ENCODE measurements around the gene MASTL.

Gene MASTL

DNA sequence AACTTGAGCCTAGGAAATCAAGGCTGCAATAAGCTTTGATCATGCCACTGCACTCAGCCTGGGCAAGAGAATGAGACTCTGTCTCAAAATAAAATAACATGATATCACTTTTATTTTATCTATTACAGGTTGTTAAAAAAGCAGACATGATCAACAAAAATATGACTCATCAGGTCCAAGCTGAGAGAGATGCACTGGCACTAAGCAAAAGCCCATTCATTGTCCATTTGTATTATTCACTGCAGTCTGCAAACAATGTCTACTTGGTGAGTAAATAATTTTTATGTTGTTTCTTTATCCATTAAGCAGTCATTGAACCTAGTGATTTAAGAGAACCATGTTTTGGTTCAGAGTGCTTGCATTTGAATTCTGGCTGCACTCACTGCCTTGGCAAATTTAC lies 3.3 kb downstream of the MASTL start:
- Histone ChIP-seq H3K4me2 (ENCODE audit: low read length) (no peak overlapping the region), H3K4me3 (ENCODE audit: low read depth, low read length, poor library complexity, severe bottlenecking) (no peak overlapping the region), H3K27ac (ENCODE audit: low read depth, low read length, poor library complexity, severe bottlenecking) (no peak overlapping the region), H3K9me3 (ENCODE audit: low read length) (no peaks in the 10 kb centered on the region), H3K36me3 (ENCODE audit: insufficient read depth, low read length) (peaks cover 64% of the 10 kb centered on the region), H3K4me1 (ENCODE audit: insufficient read depth, low read length, severe bottlenecking) (peaks cover 20% of the 10 kb centered on the region), H2AFZ (ENCODE audit: low read length) (no peak overlapping the region), H3K9ac (ENCODE audit: low read length) (no peak overlapping the region), H4K20me1 (ENCODE audit: insufficient read depth, low read length) (0 out of 2 replicates have a peak, but pooled peaks cover 4% of the 10 kb centered on the region), H3K27me3 (ENCODE audit: insufficient read depth, low read length) (no peaks in the 10 kb centered on the region), H3K79me2 (ENCODE audit: insufficient read depth, low read length) (peaks cover 29% of the 10 kb centered on the region), H3F3A (ENCODE audit: insufficient read depth, low read length) (no peaks in the 10 kb centered on the region), H3K9me2 (ENCODE audit: low read depth, low read length) (no peaks in the 10 kb centered on the region)
- TF ChIP-seq EZH2 (IDR thresholded peaks at IDR 0.05; ENCODE audit: borderline replicate concordance, low read length), result no peak
- TF ChIP-seq, protein P1, sequence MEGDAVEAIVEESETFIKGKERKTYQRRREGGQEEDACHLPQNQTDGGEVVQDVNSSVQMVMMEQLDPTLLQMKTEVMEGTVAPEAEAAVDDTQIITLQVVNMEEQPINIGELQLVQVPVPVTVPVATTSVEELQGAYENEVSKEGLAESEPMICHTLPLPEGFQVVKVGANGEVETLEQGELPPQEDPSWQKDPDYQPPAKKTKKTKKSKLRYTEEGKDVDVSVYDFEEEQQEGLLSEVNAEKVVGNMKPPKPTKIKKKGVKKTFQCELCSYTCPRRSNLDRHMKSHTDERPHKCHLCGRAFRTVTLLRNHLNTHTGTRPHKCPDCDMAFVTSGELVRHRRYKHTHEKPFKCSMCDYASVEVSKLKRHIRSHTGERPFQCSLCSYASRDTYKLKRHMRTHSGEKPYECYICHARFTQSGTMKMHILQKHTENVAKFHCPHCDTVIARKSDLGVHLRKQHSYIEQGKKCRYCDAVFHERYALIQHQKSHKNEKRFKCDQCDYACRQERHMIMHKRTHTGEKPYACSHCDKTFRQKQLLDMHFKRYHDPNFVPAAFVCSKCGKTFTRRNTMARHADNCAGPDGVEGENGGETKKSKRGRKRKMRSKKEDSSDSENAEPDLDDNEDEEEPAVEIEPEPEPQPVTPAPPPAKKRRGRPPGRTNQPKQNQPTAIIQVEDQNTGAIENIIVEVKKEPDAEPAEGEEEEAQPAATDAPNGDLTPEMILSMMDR (IDR thresholded peaks at IDR 0.05; ENCODE audit: low read length), result no peak

DNA sequence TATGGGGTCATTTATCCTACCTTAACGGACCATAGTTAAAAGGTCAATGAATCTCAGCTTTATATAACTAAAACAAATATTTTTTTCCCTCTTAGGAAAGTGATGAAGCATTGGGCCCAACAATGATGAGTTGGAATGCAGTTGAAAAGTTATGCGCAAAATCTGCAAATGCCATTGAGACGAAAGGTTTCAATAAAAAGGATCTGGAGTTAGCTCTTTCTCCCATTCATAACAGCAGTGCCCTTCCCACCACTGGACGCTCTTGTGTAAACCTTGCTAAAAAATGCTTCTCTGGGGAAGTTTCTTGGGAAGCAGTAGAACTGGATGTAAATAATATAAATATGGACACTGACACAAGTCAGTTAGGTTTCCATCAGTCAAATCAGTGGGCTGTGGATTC lies 14.7 kb downstream of the MASTL start:
- Histone ChIP-seq H3K36me3 (ENCODE audit: insufficient read depth, low read length) (peaks cover 90% of the 10 kb centered on the region), H3K27ac (ENCODE audit: low read depth, low read length, poor library complexity, severe bottlenecking) (no peak overlapping the region), H2AFZ (ENCODE audit: low read length) (no peak overlapping the region), H3K4me3 (ENCODE audit: low read depth, low read length, poor library complexity, severe bottlenecking) (no peak overlapping the region), H3K9me2 (ENCODE audit: low read depth, low read length) (no peaks in the 10 kb centered on the region), H3K9me3 (ENCODE audit: low read length) (no peaks in the 10 kb centered on the region), H3F3A (ENCODE audit: insufficient read depth, low read length) (no peaks in the 10 kb centered on the region), H3K4me2 (ENCODE audit: low read length) (no peak overlapping the region), H3K27me3 (ENCODE audit: insufficient read depth, low read length) (no peaks in the 10 kb centered on the region), H3K79me2 (ENCODE audit: insufficient read depth, low read length) (no peaks in the 10 kb centered on the region), H4K20me1 (ENCODE audit: insufficient read depth, low read length) (no peaks in the 10 kb centered on the region), H3K9ac (ENCODE audit: low read length) (no peak overlapping the region), H3K4me1 (ENCODE audit: insufficient read depth, low read length, severe bottlenecking) (no peaks in the 10 kb centered on the region)
- TF ChIP-seq EZH2 (IDR thresholded peaks at IDR 0.05; ENCODE audit: borderline replicate concordance, low read length), result no peak
- TF ChIP-seq, protein P1 (IDR thresholded peaks at IDR 0.05; ENCODE audit: low read length), result no peak

DNA sequence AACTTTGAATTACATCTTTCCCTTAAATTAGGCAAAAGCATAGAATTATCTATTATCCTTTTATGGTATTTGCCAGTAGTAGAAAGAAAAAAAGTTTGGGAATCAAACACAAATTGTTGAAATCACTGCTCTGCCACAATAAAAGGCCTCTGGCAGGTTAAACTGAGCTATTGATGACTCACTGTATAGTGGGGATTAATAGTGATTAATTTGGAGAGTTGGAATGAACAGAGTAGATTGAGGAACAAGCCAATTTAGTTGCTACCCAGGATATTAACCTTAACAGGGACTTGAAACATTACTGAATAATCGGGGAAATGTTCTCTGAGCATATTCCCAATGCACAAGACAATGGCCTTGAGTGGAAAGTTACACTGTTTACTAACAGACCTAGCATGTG lies 33.1 kb downstream of the MASTL start:
- H3K4me2 ChIP-seq (ENCODE audit: low read length), result no peak overlapping the region
- H3K27me3 ChIP-seq (ENCODE audit: insufficient read depth, low read length), result no peaks in the 10 kb centered on the region
- H3K4me3 ChIP-seq (ENCODE audit: low read depth, low read length, poor library complexity, severe bottlenecking), result no peak overlapping the region
- no peaks in the 10 kb centered on the region for H4K20me1 ChIP-seq (ENCODE audit: insufficient read depth, low read length)
- no peak overlapping the region for H3K9ac ChIP-seq (ENCODE audit: low read length)
- no peak overlapping the region for H2AFZ ChIP-seq (ENCODE audit: low read length)
- H3K9me3 ChIP-seq (ENCODE audit: low read length), result no peaks in the 10 kb centered on the region
- no peaks in the 10 kb centered on the region for H3K79me2 ChIP-seq (ENCODE audit: insufficient read depth, low read length)
- TF ChIP-seq EZH2 (IDR thresholded peaks at IDR 0.05; ENCODE audit: borderline replicate concordance, low read length), result no peak
- TF ChIP-seq, protein P1 (IDR thresholded peaks at IDR 0.05; ENCODE audit: low read length), result no peak
- no peaks in the 10 kb centered on the region for H3K4me1 ChIP-seq (ENCODE audit: insufficient read depth, low read length, severe bottlenecking)
- H3K27ac ChIP-seq (ENCODE audit: low read depth, low read length, poor library complexity, severe bottlenecking), result no peak overlapping the region
- H3K36me3 ChIP-seq (ENCODE audit: insufficient read depth, low read length), result peaks cover 46% of the 10 kb centered on the region
- no peaks in the 10 kb centered on the region for H3F3A ChIP-seq (ENCODE audit: insufficient read depth, low read length)
- no peaks in the 10 kb centered on the region for H3K9me2 ChIP-seq (ENCODE audit: low read depth, low read length)

Data from OCI-LY1 (cell line).